Thymus (tissue), 11 donors: ENCODE data around the gene KCNIP1. TPM values are rescaled to one million over a fixed set of nuclear protein-coding genes. Genes with fewer than 3 reads are reported as not detected.
"Not testable (repeated sequence)": the region's sequence is repeated elsewhere in the genome, so short reads cannot be mapped to it uniquely, and the experiment has no call there.

Experiments used
- DNase-seq, 9 donors: peaks; one replicate each; pipeline ENCODE4 v3.0.0-alpha.2; 2013; ENCODE audit warnings: low spot score in 9 of 9, low read depth in 6 of 9, missing footprints in 1 of 9
- H3K27ac ChIP-seq, 2 donors: one replicate each; pipeline ENCODE4 v1.5.1; 2013; ENCODE audit warnings: control low read depth in 1 of 2, low read depth in 1 of 2, low read length in 1 of 2, mild to moderate bottlenecking in 1 of 2, moderate library complexity in 1 of 2
- H3K27me3 ChIP-seq, 2 donors: one replicate each; pipeline ENCODE4 v1.5.1; 2013; ENCODE audit warnings: low read length in 1 of 2; ENCODE audit not compliant: control insufficient read depth in 2 of 2, insufficient read depth in 1 of 2
- H3K36me3 ChIP-seq, 2 donors: one replicate each; pipeline ENCODE4 v1.5.1; 2013; ENCODE audit warnings: low read length in 1 of 2, mild to moderate bottlenecking in 1 of 2, moderate library complexity in 1 of 2; ENCODE audit not compliant: control insufficient read depth in 2 of 2, insufficient read depth in 2 of 2
- H3K4me1 ChIP-seq, 2 donors: one replicate each; pipeline ENCODE4 v1.5.1; 2013; ENCODE audit warnings: low read length in 2 of 2; ENCODE audit not compliant: control insufficient read depth in 2 of 2, insufficient read depth in 2 of 2
- H3K4me3 ChIP-seq, 2 donors: one replicate each; pipeline ENCODE4 v1.5.1; 2013; ENCODE audit warnings: low read length in 2 of 2, control low read depth in 1 of 2, mild to moderate bottlenecking in 1 of 2
- H3K9me3 ChIP-seq, 2 donors: one replicate each; pipeline ENCODE4 v1.5.1; 2013; ENCODE audit warnings: low read length in 1 of 2, mild to moderate bottlenecking in 1 of 2; ENCODE audit not compliant: control insufficient read depth in 2 of 2, insufficient read depth in 1 of 2
- WGBS: extraction: QIAGEN DNeasy Blood & Tissue Kit; methylation state at CpG from one replicate; pipeline ENCODE4 v1.1.7; 2013; 5-methylcytosine and 5-hydroxymethylcytosine counted together
- polyA plus RNA-seq: library from polyadenylated mRNA; stranded (reverse); fragments of 200-250 nt; gene quantifications from one replicate; pipeline ENCODE4 v1.2.3, GENCODE V29; 2013
- total RNA-seq: library from RNA; stranded (reverse); fragments of 120-200 nt; gene quantifications from one replicate; pipeline ENCODE4 v1.2.4, GENCODE V29; 2013
- donor health status: healthy.

KCNIP1 gene
- total and polyA plus RNA-seq, 2 donors: 0.09 to 0.23 TPM

GRCh38 chr5:170756691-170757090 lies 252.9 kb downstream of the KCNIP1 start:
- WGBS: 95% methylated on average over 8 of the region's 8 CpGs
- no peaks in the 10 kb centered on the region for H3K9me3 ChIP-seq
- H3K36me3 ChIP-seq: no peaks in the 10 kb centered on the region
- H3K27ac ChIP-seq: no peak overlapping the region
- DNase-seq: no peak
- H3K27me3 ChIP-seq: no peaks in the 10 kb centered on the region
- peaks cover 0 to 5% of the 10 kb centered on the region in 2 donors for H3K4me1 ChIP-seq
- H3K4me3 ChIP-seq: no peak overlapping the region

DNA sequence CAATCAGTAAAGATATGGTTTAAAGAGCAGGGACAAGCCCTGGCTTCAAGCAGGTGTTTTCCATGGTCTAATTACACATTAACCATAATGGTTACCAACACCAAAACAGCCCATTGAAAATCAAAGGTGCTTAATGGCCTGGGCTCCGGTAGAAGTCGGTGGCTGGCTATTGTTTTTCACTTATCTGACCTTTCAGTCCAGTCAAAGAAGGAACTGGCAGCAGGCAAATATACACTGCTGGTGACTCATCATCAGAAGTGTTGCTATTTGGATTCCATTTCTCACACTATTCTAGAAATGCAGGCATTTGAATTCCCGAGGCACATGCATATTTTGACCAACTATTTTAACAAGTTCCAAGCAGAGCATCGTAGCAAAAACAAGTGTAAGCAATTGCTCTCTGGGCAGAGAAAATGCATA lies 253.4 kb downstream of the KCNIP1 start:
- H3K4me3 ChIP-seq: no peak overlapping the region
- no peaks in the 10 kb centered on the region for H3K36me3 ChIP-seq
- H3K4me1 ChIP-seq: no peaks in the 10 kb centered on the region
- H3K9me3 ChIP-seq: no peaks in the 10 kb centered on the region
- H3K27me3 ChIP-seq: no peaks in the 10 kb centered on the region
- H3K27ac ChIP-seq: no peak overlapping the region
- no peak for DNase-seq
- WGBS: 70% methylated on average over 4 of the region's 4 CpGs

- DNase-seq: no peak
- Histone ChIP-seq H3K4me1 (no peaks in the 10 kb centered on the region), H3K27me3 (no peaks in the 10 kb centered on the region), H3K36me3 (no peaks in the 10 kb centered on the region), H3K9me3 (no peaks in the 10 kb centered on the region), H3K4me3 (no peak overlapping the region), H3K27ac (no peak overlapping the region)
- 90% methylated on average over 2 of the region's 2 CpGs for WGBS
Observed at GRCh38 chr5:170757669-170758068, 253.8 kb downstream of the KCNIP1 start.

- no peak for DNase-seq
- no peaks in the 10 kb centered on the region for H3K4me1 ChIP-seq
- WGBS: 92% methylated on average over 3 of the region's 3 CpGs
- no peak overlapping the region for H3K27ac ChIP-seq
- no peaks in the 10 kb centered on the region for H3K36me3 ChIP-seq
- no peaks in the 10 kb centered on the region for H3K9me3 ChIP-seq
- H3K27me3 ChIP-seq: no peaks in the 10 kb centered on the region
- no peak overlapping the region for H3K4me3 ChIP-seq
Observed at GRCh38 chr5:170758481-170758880, 254.7 kb downstream of the KCNIP1 start.

GRCh38 chr5:170760113-170760512 lies 256.3 kb downstream of the KCNIP1 start:
- H3K9me3 ChIP-seq: no peaks in the 10 kb centered on the region
- H3K36me3 ChIP-seq: no peaks in the 10 kb centered on the region
- no peaks in the 10 kb centered on the region for H3K4me1 ChIP-seq
- DNase-seq: no peak
- 85% methylated on average over 9 of the region's 9 CpGs for WGBS
- no peak overlapping the region for H3K27ac ChIP-seq
- H3K4me3 ChIP-seq: no peak overlapping the region
- H3K27me3 ChIP-seq: no peaks in the 10 kb centered on the region

DNA sequence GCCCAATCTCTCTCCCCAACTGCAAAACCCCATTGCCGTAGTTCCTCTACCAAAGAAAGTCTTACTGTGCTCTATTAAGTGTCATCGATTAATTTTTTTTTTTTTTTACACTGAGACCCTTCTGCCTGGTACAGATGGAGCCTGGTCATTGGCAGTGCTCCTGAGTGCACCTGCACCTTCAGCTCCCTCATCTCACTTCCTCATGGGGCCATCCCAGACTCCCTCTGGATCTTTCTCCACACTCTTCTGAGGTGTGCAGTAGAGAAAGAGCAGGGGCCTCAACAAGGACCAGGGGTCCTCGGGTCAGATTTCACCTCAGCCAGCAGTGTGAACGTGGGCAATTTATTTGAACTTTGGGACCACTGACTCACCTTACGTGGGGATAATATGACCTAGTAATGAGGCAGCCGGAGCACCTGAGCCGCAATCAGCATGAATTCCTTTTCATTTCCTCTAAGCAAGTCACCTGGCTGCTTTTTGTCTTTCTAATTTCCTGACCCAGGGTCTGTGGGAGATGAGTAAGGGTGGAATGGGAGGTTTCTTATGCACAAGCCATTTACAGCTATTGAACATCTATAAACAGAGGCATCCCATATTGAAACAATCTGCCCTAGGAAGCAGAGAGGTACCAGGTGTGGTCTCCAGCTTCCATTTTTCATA lies 257.4 kb downstream of the KCNIP1 start:
- H3K4me1 ChIP-seq: no peaks in the 10 kb centered on the region
- H3K27ac ChIP-seq: no peak overlapping the region
- no peaks in the 10 kb centered on the region for H3K36me3 ChIP-seq
- no peaks in the 10 kb centered on the region for H3K27me3 ChIP-seq
- 94% methylated on average over 7 of the region's 7 CpGs for WGBS
- H3K9me3 ChIP-seq: no peaks in the 10 kb centered on the region
- no peak overlapping the region for H3K4me3 ChIP-seq
- DNase-seq: no peak

GRCh38 chr5:170761708-170762066 lies 257.9 kb downstream of the KCNIP1 start:
- DNase-seq: no peak
- H3K4me1 ChIP-seq: no peaks in the 10 kb centered on the region
- no peaks in the 10 kb centered on the region for H3K27me3 ChIP-seq
- no peak overlapping the region for H3K4me3 ChIP-seq
- H3K36me3 ChIP-seq: no peaks in the 10 kb centered on the region
- no peaks in the 10 kb centered on the region for H3K9me3 ChIP-seq
- 92% methylated on average over 6 of the region's 6 CpGs for WGBS
- no peak overlapping the region for H3K27ac ChIP-seq

DNA sequence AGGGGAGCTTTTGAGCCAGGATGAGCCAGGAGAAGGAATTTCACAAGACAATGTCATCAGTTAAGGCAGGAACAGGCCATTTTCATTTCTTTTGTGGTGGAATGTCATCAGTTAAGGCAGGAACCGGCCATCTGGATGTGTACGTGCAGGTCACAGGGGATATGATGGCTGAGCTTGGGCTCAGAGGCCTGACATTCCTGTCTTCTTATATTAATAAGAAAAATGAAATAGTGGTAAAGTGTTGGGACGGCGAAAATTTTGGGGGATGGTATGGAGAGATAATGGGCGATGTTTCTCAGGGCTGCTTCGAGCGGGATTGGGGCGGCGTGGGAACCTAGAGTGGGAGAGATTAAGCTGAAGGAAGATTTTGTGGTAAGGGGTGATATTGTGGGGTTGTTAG lies 258.5 kb downstream of the KCNIP1 start:
- H3K27ac ChIP-seq, DNase-seq, H3K27me3 ChIP-seq, H3K4me3 ChIP-seq, H3K4me1 ChIP-seq, H3K9me3 ChIP-seq, H3K36me3 ChIP-seq: not testable (repeated sequence)
- WGBS: 99% methylated on average over 9 of the region's 9 CpGs

DNA sequence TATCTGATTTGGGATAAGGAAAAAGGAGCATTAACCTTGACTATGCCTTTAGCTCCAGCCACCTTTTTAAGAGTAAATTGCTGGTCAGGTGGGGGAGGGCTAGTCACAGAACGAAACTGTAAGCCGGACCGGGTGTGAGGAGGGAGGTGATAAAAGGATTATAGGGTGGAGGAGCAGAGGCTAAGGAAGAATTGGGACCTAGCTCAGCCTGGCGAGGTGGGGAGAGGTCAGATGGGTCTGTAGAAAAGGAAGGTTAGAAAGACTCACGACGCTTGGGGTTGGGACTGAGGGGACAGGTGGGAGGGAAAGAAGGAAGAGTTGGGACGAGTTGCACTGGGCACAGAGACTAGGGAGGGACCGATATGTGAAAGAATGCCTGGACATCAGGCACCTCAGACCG lies 262.0 kb downstream of the KCNIP1 start:
- WGBS: 90% methylated on average over 9 of the region's 9 CpGs
- not testable (repeated sequence) for DNase-seq, H3K36me3 ChIP-seq, H3K27me3 ChIP-seq, H3K4me3 ChIP-seq, H3K27ac ChIP-seq, H3K9me3 ChIP-seq, H3K4me1 ChIP-seq

GRCh38 chr5:170769246-170769645 lies 265.4 kb downstream of the KCNIP1 start:
- H3K4me1 ChIP-seq: no peaks in the 10 kb centered on the region
- no peak overlapping the region for H3K27ac ChIP-seq
- DNase-seq: no peak
- H3K36me3 ChIP-seq: no peaks in the 10 kb centered on the region
- no peaks in the 10 kb centered on the region for H3K9me3 ChIP-seq
- WGBS: 73% methylated on average over 6 of the region's 6 CpGs
- no peak overlapping the region for H3K4me3 ChIP-seq
- H3K27me3 ChIP-seq: peaks cover 0 to 2% of the 10 kb centered on the region in 2 donors
